LNCaP clone FGC (cell line): ENCODE results near the gene ABCA3.

ENCODE experiments used
- DNase-seq: peaks from one replicate; pipeline ENCODE4 v3.0.0-alpha.2; 2011; ENCODE audit warnings: low read depth
- H3K4me3 ChIP-seq: 2 replicates; pipeline ENCODE4 v1.5.1; 2011; ENCODE audit warnings: mild to moderate bottlenecking, low read depth, low read length, control low read depth
- TF ChIP-seq, protein P1 (sequence below): IDR thresholded peaks from 2 replicates; pipeline ENCODE4 v1.5.1; 2012; ENCODE audit warnings: mild to moderate bottlenecking; ENCODE audit not compliant: control insufficient read depth, insufficient read depth; ENCODE audit errors: extremely low read depth

Gene ABCA3

DNA sequence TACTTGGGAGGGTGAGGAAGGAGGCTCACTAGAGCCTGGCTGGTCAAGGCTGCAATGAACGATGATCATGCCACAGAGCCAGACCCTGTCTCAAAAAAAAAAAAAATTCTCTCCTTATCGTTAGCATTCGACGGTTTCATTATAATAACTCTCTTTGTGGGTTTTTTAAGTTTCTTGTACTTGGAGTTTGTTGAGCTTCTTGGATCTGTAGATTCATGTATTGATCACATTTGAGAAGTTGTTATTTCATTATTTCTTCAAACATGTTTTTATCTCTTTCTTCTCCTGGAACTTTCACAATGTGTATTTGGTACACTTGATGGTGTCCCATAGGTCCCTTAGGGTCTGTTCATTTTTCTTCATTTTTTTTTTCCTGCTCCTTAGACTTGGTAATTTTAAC is 16.8 kb upstream of the ABCA3 start:
- DNase-seq: no peak
- TF ChIP-seq, protein P1, sequence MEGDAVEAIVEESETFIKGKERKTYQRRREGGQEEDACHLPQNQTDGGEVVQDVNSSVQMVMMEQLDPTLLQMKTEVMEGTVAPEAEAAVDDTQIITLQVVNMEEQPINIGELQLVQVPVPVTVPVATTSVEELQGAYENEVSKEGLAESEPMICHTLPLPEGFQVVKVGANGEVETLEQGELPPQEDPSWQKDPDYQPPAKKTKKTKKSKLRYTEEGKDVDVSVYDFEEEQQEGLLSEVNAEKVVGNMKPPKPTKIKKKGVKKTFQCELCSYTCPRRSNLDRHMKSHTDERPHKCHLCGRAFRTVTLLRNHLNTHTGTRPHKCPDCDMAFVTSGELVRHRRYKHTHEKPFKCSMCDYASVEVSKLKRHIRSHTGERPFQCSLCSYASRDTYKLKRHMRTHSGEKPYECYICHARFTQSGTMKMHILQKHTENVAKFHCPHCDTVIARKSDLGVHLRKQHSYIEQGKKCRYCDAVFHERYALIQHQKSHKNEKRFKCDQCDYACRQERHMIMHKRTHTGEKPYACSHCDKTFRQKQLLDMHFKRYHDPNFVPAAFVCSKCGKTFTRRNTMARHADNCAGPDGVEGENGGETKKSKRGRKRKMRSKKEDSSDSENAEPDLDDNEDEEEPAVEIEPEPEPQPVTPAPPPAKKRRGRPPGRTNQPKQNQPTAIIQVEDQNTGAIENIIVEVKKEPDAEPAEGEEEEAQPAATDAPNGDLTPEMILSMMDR: no peak
- no peak overlapping the region for H3K4me3 ChIP-seq

DNA sequence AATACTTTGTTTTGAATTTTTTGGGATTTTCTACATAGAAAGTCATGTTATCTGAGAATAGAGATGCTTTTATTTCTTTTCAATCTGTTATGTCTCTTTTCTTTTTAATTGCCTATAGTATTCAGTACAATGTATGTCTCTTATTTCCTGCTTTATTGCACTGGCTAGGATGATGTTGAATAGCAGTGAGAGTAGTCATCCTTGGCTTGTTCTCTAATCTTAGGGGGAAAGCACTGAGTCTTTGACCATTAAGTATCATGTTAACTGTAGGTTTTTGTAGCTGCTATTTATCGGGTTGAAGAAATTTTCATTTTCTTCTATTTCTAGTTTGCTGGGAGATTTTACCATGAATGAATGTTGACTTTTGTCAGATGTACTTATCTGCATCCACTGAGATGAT is 10.0 kb upstream of the ABCA3 start:
- TF ChIP-seq, protein P1: no peak
- no peak overlapping the region for H3K4me3 ChIP-seq
- no peak for DNase-seq

DNA sequence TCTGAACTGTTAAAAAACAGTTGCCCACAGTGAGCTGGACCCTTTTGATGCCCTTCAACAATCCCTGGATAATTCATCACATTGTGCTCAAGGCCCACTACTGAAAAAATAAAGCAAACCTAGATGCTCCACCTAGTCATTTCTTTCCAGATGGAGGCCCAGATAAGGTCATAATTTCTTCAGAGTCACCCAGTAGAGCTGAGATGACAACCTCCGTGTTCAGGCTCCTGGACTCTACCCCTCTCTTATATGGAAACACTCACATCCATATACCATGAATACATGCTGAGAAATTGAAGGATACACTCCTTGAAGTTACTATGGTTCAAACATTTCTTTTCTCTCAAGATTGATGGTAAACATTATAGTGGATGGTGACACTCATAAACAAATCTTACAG is 2.7 kb upstream of the ABCA3 start:
- no peak overlapping the region for H3K4me3 ChIP-seq
- TF ChIP-seq, protein P1: no peak
- no peak for DNase-seq

DNA sequence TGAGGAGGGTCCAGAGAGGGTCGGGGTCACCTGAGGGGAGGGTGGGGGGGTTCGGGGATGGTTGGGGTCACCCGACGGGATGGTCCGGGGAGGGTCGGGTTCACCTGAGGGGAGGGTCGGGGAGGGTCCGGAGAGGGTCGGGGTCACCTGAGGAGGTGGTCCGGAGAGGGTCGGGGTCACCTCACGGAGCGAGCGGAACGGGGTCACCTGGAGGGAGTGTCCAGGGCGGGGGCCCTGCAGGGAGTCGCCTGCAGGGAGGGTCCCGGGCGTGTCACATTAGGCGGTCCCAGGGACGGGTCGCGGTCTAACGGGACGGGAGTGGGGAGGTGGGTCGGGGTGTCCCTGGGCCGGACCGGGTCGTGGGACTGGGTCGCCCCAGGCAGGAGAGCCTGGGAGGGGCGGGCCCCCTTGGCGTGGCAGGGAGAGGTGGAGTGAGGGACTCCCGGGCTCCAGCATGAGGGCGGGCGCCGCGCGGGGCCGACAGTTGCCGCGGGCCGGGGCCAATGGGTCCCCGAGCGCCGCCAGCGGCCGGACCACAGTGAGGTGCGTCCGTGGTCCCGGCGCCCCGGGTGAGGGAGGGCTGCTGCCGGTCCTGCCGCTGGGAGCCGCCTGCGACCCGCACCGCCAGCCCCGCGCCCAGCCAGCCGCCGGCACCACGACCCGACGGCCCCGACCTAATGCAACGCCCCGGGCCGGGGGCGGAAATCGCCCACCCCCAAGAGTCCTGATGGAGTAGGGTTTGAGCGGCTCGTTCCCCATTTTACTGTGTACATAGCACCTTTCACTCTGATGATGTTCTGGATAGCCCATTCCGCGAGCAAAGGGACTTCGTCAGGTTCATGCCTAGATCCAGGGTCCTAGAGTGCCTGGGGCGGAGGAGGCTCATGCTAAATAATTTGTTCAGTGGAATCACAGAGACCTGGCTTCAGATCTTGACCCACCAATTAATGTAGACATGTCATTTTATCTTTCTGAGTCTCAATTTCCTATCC is 1.2 kb upstream of the ABCA3 start:
- no peak overlapping the region for H3K4me3 ChIP-seq
- TF ChIP-seq, protein P1: no peak
- no peak for DNase-seq

DNA sequence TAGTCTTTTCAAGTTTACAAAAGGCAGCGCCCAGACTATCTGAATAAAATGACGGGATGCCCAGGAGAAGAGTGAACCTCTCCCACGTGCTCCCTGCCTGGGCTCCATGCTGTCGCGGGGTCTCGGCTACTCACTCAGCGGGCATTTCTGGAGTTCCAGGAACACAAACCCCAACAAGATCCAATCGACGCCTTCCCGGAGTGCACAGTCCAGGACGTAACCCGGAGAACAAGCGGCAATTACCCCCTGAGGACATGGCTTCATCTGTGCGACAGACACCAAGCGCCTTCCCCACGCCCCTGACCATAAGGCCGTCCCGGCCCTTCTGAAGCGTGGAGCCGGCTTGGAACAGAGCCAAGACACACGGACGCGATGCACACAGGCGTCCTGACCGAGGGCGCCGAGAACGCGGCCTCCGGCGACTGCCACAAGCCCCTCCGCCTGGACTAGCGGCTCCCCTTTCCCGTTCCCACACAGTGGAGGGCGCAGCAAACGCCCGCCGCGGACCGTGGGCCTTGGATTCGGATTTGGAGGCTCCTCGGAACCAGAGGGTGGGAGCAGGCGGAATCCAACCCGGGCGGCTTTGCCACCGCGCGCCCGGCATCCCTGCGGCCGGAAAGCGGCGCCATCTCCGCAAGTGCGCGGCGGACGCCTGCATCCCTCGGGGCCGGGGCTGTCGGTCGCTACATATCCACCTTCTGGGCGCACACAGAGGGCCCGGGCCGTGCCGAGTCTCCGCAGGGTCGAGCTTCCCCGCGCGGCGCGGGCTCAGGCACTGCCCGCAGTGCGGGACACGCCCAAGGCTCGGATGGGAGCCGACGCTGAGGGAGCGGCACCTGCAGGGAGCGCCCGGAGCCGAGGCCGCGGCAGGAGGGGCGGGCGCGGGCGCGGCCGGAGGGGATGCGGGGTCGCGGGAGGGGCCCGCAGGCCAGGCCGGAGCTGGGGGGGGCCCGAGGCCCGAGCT is 725 bp downstream of the ABCA3 start:
- H3K4me3 ChIP-seq: peak overlapping the region; percentile 71
- DNase-seq: peak; percentile 27

More for the DNA sequence above, 725 bp downstream of the ABCA3 start:
- TF ChIP-seq, protein P1: peak; percentile 36
